OCI-LY7 (cell line): ENCODE data around the gene TCAP. TPM values are rescaled to one million over a fixed set of nuclear protein-coding genes. Genes with fewer than 3 reads are reported as not detected.

Experiments used
- BruUV-seq: library from RNA; stranded (reverse); fragments of 400-500 nt; replicated peaks from 2 replicates; lab custom pipeline; 2021; lab: Mats Ljungman, UMichigan
- CTCF ChIA-PET: fragments of 300-600 bp; sonication (Branson Sonifier 250); formaldehyde crosslinking; loops from one replicate; lab custom pipeline; 2022; ENCODE audit warnings: antibody characterized with exemption; ENCODE audit not compliant: unreplicated experiment; lab: Charles Lee
- POLR2A ChIA-PET: fragments of 300-600 bp; sonication (Branson Sonifier 250); formaldehyde crosslinking; loops from one replicate; lab custom pipeline; 2022; ENCODE audit warnings: antibody characterized with exemption; lab: Charles Lee
- DNase-seq: peaks from one replicate; pipeline ENCODE4 v3.0.0-alpha.2; 2015; ENCODE audit warnings: low spot score
- H2AFZ ChIP-seq: fragments of 200-600 bp; sonication (generic), shearing (Covaris generic); 2 replicates; pipeline ENCODE4 v1.6.1; 2014; ENCODE audit warnings: mild to moderate bottlenecking, antibody characterized with exemption, low read length, moderate library complexity
- H3K27ac ChIP-seq: fragments of 200-600 bp; sonication (generic); 2 replicates; pipeline ENCODE4 v1.5.1; 2014; ENCODE audit warnings: mixed run types, low read depth, mild to moderate bottlenecking, moderate library complexity, low read length, inconsistent platforms; ENCODE audit not compliant: poor library complexity, severe bottlenecking
- H3K36me3 ChIP-seq: fragments of 200-600 bp; sonication (generic); 2 replicates; pipeline ENCODE4 v1.6.1; 2014; ENCODE audit warnings: mild to moderate bottlenecking, antibody characterized with exemption, low read length, moderate library complexity, mixed read lengths; ENCODE audit not compliant: insufficient read depth
- H3K4me1 ChIP-seq: fragments of 200-600 bp; sonication (generic); 2 replicates; pipeline ENCODE4 v1.5.1; 2014; ENCODE audit warnings: mild to moderate bottlenecking, low read length; ENCODE audit not compliant: insufficient read depth, poor library complexity, severe bottlenecking
- H3K4me2 ChIP-seq: fragments of 200-600 bp; sonication (generic); 2 replicates; pipeline ENCODE4 v1.6.1; 2014; ENCODE audit warnings: mild to moderate bottlenecking, low read length
- H3K4me3 ChIP-seq: fragments of 200-600 bp; sonication (generic); 2 replicates; pipeline ENCODE4 v1.5.1; 2014; ENCODE audit warnings: mild to moderate bottlenecking, low read depth, low read length; ENCODE audit not compliant: poor library complexity, severe bottlenecking
- H3K79me2 ChIP-seq: fragments of 200-600 bp; sonication (generic); 2 replicates; pipeline ENCODE4 v1.6.1; 2016; ENCODE audit warnings: low read depth, mild to moderate bottlenecking, low read length, moderate library complexity, mixed read lengths; ENCODE audit not compliant: insufficient read depth
- H3K9me2 ChIP-seq: fragments of 200-600 bp; sonication (generic); 2 replicates; pipeline ENCODE4 v1.6.1; 2016; ENCODE audit warnings: mild to moderate bottlenecking, low read length, mixed read lengths; ENCODE audit not compliant: insufficient read depth
- H3K9me3 ChIP-seq: fragments of 200-600 bp; sonication (generic); 2 replicates; pipeline ENCODE4 v1.6.1; 2014; ENCODE audit warnings: mild to moderate bottlenecking, mixed run types, low read length, mixed read lengths
- H4K20me1 ChIP-seq: fragments of 200-600 bp; sonication (generic); 2 replicates; pipeline ENCODE4 v1.6.1; 2014; ENCODE audit warnings: mild to moderate bottlenecking, antibody characterized with exemption, low read length, moderate library complexity, mixed read lengths; ENCODE audit not compliant: insufficient read depth
- EZH2phosphoT487 ChIP-seq: fragments of 200-600 bp; sonication (generic); IDR thresholded peaks from 2 replicates; pipeline ENCODE4 v1.6.1; 2018; ENCODE audit warnings: low read depth, borderline replicate concordance, mild to moderate bottlenecking, mixed run types, antibody characterized with exemption, low read length, moderate library complexity, mixed read lengths
- intact Hi-C: fragments of 100-400 bp; cut with micrococcal nuclease; formaldehyde crosslinking; loops from one replicate; pipeline ENCODE4 v1.10.0; 2022; ENCODE audit not compliant: unreplicated experiment
- total RNA-seq, 2 experiments: library from RNA; depleted of rRNA in 1 of 2; stranded (reverse); fragments of >200 nt in 1 of 2; shearing (Covaris generic) in 1 of 2; gene quantifications; 2 replicates each; pipeline ENCODE4 v1.2.3, GENCODE V29; 2014 to 2022
- TF ChIP-seq, protein P1 (sequence below): fragments of 200-600 bp; sonication (generic); conservative IDR thresholded peaks from 2 replicates; pipeline ENCODE4 v1.5.1; 2014; ENCODE audit warnings: mild to moderate bottlenecking, antibody characterized with exemption, low read length, moderate library complexity, mixed read lengths

TCAP gene
- total RNA-seq, 2 experiments from 2014 or later, result 1.5 to 2.7 TPM

DNA sequence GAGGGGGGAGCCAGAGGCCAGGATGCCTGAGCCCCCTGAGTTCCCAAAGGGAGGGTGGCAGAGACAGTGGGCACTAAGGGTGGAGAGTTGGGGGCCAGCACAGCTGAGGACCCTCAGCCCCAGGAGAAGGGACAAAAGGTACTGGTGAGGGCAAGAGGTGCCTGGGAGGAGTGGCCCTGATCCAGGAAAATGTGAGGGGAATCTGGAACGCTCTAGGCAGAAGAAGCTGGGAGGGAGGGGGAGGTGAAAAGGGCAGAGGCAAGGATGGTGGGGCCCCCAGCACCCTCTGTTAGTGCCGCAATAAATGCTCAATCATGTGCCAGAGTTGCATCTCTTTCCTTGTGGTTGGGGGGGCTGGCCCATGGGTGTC is 1.1 kb downstream of the TCAP start:
- TF ChIP-seq EZH2phosphoT487, result no peak
- TF ChIP-seq, protein P1, sequence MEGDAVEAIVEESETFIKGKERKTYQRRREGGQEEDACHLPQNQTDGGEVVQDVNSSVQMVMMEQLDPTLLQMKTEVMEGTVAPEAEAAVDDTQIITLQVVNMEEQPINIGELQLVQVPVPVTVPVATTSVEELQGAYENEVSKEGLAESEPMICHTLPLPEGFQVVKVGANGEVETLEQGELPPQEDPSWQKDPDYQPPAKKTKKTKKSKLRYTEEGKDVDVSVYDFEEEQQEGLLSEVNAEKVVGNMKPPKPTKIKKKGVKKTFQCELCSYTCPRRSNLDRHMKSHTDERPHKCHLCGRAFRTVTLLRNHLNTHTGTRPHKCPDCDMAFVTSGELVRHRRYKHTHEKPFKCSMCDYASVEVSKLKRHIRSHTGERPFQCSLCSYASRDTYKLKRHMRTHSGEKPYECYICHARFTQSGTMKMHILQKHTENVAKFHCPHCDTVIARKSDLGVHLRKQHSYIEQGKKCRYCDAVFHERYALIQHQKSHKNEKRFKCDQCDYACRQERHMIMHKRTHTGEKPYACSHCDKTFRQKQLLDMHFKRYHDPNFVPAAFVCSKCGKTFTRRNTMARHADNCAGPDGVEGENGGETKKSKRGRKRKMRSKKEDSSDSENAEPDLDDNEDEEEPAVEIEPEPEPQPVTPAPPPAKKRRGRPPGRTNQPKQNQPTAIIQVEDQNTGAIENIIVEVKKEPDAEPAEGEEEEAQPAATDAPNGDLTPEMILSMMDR, result no peak
- H2AFZ ChIP-seq, result no peak overlapping the region
- H3K9me3 ChIP-seq, result no peaks in the 10 kb centered on the region
- H3K9me2 ChIP-seq, result no peaks in the 10 kb centered on the region
- H4K20me1 ChIP-seq, result no peaks in the 10 kb centered on the region
- DNase-seq, result no peak
- H3K4me1 ChIP-seq, result no peaks in the 10 kb centered on the region
- ChIA-PET POLR2A (no interaction called here), CTCF (interaction anchor here (0.5 kb wide), 1 partner anchor 14 kb away, joined by 4 read pairs; no protein-coding TSS in a partner anchor)
- H3K4me2 ChIP-seq, result no peak overlapping the region
- H3K79me2 ChIP-seq, result no peaks in the 10 kb centered on the region
- no peak overlapping the region for H3K27ac ChIP-seq
- intact Hi-C loops, result no loop called here
- no peak overlapping the region for H3K4me3 ChIP-seq
- BruUV-seq, result no TSS peak
- peaks cover 11% of the 10 kb centered on the region; the same call in 1 of the 2 replicates for H3K36me3 ChIP-seq

DNA sequence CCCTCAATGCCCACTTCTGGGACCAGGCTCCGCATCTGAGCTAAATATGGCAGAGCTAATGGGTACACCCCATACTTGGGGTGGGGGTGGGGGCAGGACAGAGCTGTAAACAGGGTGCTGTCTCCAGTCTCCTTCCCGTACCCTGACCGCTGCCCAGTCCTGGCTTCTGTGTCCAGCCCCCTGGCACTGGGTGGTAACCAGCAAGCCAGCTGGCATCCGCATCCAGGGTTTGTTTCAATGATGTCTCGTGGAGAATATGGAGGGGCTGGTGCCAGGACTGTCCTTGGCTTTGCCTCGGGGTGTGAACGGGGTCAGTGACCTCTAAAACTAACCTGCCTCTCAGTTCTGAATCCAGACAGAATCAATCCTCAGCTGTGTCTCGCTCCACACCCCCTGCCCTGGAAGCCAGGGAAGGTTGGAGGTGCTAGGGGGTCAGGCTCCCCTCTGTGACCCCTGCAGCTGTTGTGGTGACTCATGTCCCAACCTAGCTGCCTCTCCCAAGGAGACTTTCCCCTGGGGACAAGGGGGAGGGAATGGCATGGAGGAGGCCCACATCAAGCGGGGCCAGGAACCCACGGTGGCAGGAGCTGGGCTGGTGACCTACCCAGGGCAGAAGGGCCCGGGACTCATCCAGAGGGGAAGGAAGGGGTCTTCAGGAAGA is 1.6 kb downstream of the TCAP start:
- no TSS peak for BruUV-seq
- no peak for TF ChIP-seq EZH2phosphoT487
- POLR2A ChIA-PET, result no interaction called here

DNA sequence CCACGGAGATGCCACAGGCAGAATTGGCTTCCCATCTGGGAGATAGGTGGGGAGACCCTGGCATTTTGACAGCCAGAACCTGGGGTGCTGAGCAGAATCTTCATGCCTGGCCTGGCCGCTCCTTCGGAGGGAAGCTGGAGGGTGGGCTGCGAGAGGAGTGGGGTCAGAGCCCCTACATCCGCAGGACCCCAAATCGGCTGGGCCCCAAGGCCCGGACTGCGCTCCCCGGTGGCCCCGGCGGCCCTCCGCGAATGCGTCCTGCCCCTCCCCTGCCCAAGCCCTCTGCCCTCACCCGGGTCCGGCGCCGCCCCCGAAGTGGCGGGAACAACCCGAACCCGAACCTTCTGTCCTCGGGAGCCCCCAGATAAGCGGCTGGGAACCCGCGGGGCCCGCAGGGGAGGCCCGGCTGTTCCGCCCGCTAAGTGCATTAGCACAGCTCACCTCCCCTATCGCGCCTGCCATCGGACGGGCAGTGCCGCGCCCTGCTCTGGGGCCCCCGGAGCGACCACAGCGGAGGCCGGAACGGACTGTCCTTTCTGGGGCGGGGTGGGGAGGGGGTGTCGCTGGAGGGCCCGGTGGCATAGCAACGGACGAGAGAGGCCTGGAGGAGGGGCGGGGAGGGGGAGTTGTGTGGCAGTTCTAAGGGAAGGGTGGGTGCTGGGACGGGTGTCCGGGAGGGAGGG is 2.3 kb downstream of the TCAP start:
- CTCF ChIA-PET, result no interaction called here
- Histone ChIP-seq H3K9me2 (no peaks in the 10 kb centered on the region), H3K9me3 (no peaks in the 10 kb centered on the region), H3K36me3 (peaks cover under 1% of the 10 kb centered on the region; the same call in 1 of the 2 replicates), H3K4me3 (no peak overlapping the region), H3K4me1 (no peaks in the 10 kb centered on the region), H4K20me1 (no peaks in the 10 kb centered on the region), H3K4me2 (peak overlapping the region; percentile 53; the same call in 1 of the 2 replicates), H2AFZ (no peak overlapping the region), H3K27ac (no peak overlapping the region), H3K79me2 (no peaks in the 10 kb centered on the region)
- intact Hi-C loops, result no loop called here
- POLR2A ChIA-PET, result no interaction called here
- DNase-seq, result no peak
- TF ChIP-seq, protein P1, result no peak
- TF ChIP-seq EZH2phosphoT487, result no peak
- BruUV-seq, result no TSS peak

More for the DNA sequence above, 1.6 kb downstream of the TCAP start:
- no peaks in the 10 kb centered on the region for H3K4me1 ChIP-seq
- CTCF ChIA-PET, result interaction anchor here (0.5 kb wide), 1 partner anchor 14 kb away, joined by 4 read pairs; no protein-coding TSS in a partner anchor
- H3K36me3 ChIP-seq, result peaks cover 7% of the 10 kb centered on the region; the same call in 1 of the 2 replicates
- no peak overlapping the region for H2AFZ ChIP-seq
- H3K9me3 ChIP-seq, result no peaks in the 10 kb centered on the region
- H4K20me1 ChIP-seq, result no peaks in the 10 kb centered on the region
- H3K4me2 ChIP-seq, result no peak overlapping the region
- H3K27ac ChIP-seq, result no peak overlapping the region
- intact Hi-C loops, result no loop called here
- H3K4me3 ChIP-seq, result no peak overlapping the region
- no peaks in the 10 kb centered on the region for H3K79me2 ChIP-seq
- no peaks in the 10 kb centered on the region for H3K9me2 ChIP-seq
- no peak for DNase-seq
